Endothelial cell of umbilical vein (primary cell): ENCODE data around the gene HECTD2.
"Not testable (repeated sequence)": the region's sequence is repeated elsewhere in the genome, so short reads cannot be mapped to it uniquely, and the experiment has no call there.

Source experiments
- EZH2 ChIP-seq: IDR thresholded peaks from 2 replicates; pipeline ENCODE4 v1.6.1; 2012; ENCODE audit warnings: borderline replicate concordance, low read depth, mild to moderate bottlenecking, moderate library complexity, low read length, inconsistent platforms; ENCODE audit not compliant: severe bottlenecking
- MYC ChIP-seq: IDR thresholded peaks from one replicate; pipeline ENCODE4 v1.6.1; 2011; ENCODE audit warnings: mild to moderate bottlenecking, low read depth, low read length
- POLR2A ChIP-seq: IDR thresholded peaks from 2 replicates; pipeline ENCODE4 v1.6.1; 2012; ENCODE audit warnings: low read depth, mild to moderate bottlenecking, control low read depth, low read length
- TF ChIP-seq, protein P1 (sequence below), 2 donors: IDR thresholded peaks; 1 replicate in 1 of 2; 2 replicates in 1 of 2; pipeline ENCODE4 v1.5.1; 2011; ENCODE audit warnings: low read length in 2 of 2, mild to moderate bottlenecking in 2 of 2, moderate library complexity in 2 of 2, control low read depth in 1 of 2, inconsistent platforms in 1 of 2, low read depth in 1 of 2; ENCODE audit not compliant: insufficient read depth in 1 of 2; ENCODE audit errors: extremely low read depth in 1 of 2

- not testable (repeated sequence) for TF ChIP-seq POLR2A, EZH2, MYC
- TF ChIP-seq, protein P1, sequence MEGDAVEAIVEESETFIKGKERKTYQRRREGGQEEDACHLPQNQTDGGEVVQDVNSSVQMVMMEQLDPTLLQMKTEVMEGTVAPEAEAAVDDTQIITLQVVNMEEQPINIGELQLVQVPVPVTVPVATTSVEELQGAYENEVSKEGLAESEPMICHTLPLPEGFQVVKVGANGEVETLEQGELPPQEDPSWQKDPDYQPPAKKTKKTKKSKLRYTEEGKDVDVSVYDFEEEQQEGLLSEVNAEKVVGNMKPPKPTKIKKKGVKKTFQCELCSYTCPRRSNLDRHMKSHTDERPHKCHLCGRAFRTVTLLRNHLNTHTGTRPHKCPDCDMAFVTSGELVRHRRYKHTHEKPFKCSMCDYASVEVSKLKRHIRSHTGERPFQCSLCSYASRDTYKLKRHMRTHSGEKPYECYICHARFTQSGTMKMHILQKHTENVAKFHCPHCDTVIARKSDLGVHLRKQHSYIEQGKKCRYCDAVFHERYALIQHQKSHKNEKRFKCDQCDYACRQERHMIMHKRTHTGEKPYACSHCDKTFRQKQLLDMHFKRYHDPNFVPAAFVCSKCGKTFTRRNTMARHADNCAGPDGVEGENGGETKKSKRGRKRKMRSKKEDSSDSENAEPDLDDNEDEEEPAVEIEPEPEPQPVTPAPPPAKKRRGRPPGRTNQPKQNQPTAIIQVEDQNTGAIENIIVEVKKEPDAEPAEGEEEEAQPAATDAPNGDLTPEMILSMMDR (IDR thresholded peaks at IDR 0.05; ENCODE audit: extremely low read depth in 1 of 2, insufficient read depth in 1 of 2, low read depth in 1 of 2, low read length in 2 of 2): not testable (repeated sequence)
Observed at GRCh38 chr10:91390513-91390825, 19.7 kb upstream of the HECTD2 start.
